UCSD-AML1 (cell line): ENCODE data around the gene CDK17.
"Not testable (repeated sequence)": the region's sequence is repeated elsewhere in the genome, so short reads cannot be mapped to it uniquely, and the experiment has no call there.

Experiments used
- DNase-seq: peaks from one replicate; lab custom pipeline; 2025; ENCODE audit not compliant: unreplicated experiment; lab: John Stamatoyannopoulos, UW

The CDK17 gene

DNA sequence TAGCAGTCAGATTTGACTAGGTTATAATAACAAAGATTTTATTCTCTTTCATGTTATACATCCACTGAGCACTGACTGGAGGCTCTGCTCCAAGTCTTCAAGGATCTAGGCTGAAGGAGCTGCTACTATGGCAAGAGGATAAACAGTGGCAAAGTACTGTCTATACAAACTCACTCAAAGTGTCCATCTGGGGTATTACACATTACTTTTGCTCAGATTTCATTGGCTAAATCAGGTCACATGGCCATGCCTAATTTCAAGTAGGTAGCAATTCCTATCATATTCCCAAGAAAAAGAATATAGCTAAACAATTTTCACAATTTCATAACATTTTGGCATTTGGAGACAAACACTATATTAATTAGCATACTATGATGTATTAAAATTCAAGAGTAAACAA lies 40.9 kb downstream of the CDK17 start:
- no peak for DNase-seq

DNA sequence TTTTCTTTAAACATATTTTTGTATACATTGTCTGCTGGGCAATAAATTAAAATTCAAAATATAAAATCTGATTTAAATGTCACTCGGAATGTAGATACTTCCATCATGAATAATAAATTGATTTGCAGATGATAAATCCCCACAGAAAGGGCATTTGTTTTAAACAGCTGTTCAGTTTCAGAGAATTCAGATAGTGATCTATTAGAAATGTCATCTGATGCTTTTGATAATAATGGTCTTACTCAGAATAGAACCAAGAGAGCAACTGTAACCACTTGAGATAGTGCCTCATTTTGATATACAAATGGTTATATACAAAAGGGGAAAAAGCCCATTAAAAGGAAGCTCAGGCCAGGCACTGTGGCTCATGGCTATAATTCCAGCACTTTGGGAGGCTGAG lies 43.4 kb downstream of the CDK17 start:
- DNase-seq: no peak

DNA sequence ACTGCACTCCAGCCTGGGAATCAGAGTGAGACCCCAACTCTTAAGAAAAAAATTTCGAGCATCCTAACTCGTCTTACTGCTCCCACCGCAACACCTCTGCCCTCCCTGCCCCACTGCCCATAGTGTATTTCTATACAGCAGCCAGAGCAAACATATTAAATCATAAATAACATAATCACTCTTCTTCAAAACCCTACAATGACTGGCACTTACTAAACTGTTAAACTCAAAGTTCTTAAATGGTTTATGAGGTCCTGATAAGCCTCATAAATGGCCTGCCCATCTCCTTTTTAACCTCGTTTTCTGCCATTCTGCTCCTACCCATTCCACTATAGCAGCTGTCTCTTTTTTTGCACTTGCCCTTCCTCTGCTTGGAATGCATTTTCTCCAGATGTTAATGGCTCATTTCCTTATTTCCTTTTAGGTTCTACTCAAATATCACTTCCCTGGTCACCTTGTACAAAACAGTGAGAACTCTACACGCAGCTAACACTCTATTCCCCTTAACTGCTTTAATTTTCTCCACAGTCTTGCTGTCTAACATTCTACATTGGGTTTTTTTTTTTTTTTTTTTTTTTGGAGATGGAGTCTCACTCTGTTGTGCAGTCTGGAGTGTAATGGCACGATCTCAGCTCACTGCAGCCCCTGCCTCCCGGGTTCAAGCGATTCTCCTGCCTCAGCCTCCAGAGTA lies 45.2 kb downstream of the CDK17 start:
- DNase-seq: no peak

DNA sequence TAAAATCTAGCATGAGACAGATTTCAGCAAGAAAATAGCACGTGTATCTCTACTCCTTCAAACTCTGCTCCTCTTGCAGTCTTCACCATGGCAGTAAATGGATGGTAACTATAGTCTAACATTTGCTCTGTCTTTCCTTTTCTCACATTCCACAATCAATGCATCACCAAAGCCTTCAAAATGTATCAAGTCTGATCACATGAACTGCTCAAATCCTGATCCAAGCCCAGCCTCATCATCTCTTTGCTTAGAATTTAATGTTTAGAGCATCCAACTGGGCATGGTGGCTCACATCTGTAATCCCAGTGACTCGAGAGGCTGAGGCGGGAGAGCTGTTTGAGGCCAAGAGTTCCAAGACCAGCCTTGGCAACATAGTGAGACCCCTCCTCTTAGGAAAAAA lies 45.9 kb downstream of the CDK17 start:
- no peak for DNase-seq

DNA sequence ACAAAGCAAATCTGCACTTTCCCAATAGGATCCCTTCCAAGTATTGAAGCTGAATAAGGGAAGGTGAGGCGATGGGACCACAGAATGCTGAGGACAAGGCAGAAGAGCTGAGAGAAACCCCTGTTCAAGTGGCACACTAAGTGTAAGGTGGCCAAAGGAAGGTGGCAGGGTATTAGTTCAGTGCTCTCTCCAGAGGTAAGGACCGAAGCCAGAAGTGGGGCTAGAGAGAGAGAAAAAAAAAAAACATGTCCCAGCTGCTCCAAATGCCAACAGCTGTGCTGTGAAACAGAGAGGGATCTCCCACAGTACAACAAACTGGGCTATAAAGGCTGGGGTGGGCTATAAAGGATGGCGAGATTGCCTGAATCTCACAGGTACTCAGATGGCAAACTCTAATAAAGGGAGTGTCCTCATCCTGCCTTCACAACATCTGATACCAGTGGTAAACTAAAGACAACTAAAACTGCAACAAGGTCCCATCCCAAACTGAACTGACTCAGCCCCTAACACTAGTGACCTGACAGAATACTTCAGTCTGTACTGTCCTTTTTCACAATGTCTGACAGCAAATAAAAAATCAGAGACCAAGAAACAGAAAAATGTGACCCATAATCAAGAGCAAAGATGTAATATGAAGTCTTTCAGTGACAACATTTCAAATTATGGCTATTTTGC lies 47.9 kb downstream of the CDK17 start:
- no peak for DNase-seq

DNA sequence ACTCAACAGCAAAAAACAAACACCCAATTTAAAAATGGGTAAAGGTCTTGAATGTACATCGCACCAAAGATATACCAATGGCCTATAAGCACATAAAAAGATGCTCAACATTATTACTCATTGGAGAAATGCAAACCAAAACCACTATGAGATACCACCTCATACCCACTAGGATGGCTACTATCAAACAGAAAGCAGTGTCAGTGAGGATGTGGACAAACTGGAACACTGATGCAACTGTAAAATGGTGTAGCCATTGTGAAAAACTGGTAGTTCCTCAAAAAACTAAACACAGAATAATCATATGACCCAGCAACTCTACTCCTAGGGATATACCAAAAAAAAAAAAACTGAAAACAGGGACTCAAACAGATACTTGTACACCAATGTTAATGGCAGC lies 49.3 kb downstream of the CDK17 start:
- no peak for DNase-seq

DNA sequence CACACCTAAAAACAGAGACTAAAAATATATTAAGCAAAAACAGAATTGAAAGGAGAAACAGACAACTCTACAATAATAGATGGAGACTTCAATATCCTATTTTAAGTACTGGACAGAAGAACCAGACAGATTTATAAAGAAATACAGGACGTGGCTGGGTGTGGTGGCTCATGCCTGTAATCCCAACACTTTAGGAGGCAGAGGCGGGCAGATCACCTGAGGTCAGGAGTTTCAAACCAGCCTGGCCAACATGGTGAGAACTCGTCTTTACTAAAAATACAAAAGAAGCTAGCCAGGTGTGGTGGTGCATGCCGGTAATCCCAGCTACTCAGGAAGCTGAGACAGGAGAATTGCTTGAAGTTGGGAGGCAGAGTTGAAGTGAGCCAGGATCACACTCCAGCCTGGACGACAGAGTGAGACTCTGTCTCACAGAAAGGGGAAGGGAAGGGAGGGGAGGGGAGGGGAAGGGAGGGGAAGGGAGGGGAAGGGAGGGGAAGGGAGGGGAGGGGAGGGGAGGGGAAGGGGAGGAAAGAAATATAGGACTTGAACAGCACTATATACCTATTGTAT lies 53.0 kb downstream of the CDK17 start:
- no peak for DNase-seq

DNA sequence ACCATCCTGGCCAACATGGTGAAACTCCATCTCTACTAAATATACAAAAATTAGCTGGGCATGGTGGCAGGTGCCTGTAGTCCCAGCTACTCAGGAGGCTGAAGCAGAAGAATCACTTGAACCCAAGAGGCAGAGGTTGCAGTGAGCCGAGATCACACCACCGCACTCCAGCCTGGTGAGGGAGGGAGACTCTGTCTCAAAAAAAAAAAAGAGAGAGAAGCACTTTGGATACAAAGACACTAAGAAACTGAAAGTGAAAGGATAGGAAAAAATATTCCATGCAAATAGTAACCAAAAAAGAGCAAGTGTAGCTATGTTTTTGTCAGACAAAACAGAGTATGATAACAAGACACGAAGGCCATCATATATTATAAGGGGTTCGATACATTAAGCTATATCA lies 53.5 kb downstream of the CDK17 start:
- DNase-seq: not testable (repeated sequence)

DNA sequence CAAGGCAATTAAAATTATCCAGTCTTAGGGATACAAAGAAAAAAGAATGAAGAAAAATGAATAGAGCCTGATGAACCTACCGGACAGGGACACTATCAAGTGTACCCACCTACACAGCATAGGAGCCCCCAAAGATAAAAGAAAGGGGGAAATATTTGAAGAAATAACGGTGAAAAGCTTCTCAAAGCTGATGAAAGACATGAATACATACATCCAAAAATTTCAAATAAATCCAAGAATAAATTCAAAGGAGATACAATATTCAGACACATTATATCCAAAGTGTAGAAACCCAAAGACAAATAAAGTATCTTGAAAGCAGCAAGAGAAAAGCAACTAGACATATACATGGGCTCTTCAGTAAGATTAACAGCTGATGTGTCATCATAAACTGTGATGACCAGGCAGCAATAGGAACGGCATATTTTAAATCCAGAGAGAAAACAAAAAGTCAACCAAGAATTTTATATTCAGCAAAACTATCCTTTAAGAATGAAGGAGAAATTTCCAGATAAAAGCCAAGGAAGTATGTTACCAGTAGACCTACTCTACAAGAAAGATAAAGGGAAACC lies 56.0 kb downstream of the CDK17 start:
- DNase-seq: no peak

DNA sequence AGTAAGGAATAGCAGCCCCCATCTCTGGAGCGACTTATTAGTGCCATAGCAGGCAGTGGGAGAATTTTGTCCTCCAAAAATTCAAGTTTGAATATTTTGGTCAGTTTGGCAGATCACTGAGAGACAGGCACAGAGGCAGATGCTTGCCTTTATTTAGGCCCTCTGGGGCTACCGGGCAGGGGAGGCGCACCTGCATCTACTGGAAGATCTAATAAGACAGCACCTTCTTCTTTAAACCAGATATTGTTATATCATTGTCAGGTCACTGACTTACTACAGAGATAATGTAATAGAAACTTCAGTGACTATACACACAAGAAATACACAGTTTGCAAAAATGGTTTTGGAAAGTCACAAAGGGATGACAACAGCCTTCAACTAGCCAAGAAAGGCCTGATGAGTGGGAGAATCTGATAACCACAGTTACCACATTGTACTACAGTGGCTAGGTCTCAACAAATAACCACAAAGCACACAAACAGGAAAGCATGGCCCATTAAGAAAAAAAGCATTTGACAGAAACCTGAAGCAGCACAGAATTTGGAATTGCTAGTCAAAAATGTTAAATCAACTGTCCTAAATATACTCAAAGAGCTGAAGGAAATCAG lies 56.8 kb downstream of the CDK17 start:
- no peak for DNase-seq

DNA sequence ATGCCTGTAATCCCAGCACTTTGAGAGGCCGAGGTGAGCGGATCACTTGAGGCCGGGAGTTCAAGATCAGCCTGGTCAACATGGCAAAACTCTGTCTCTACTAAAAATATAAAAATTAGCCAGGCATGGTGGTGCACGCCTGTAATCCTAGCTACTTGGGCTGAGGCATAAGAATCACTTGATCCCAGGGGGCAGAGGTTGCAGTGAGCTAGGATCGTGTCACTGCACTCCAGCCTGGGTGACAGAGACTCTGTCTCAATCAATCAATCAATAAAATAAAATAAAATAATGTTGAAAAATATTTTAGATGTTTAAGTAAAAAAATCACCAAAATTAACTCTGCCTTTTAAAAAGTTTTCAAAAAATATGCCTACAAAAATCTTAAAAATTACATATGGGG lies 60.6 kb downstream of the CDK17 start:
- not testable (repeated sequence) for DNase-seq

DNA sequence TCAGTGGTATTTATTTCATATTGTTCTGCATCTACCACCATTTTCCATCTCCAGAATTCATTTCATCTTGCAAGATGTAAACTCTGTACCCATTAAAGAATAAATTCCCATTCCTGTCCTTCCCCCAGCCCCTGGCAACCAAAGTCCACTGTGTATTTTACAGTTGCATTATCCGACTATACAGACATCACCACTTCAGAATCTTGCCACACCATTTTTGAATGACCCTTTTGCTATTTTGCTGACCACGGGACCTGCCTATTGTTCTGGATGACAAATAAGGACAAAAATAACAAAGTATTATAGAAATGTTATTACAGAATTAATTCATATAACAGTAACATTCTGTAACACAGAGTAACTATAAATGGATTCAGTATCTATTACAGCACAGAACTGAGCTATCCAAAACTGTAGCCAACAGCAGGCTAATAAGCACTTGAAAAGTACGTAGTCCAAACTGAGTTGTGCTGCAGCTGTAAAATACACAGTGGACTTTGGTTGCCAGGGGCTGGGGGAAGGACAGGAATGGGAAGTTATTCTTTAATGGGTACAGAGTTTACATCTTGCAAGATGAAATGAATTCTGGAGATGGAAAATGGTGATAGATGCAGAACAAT lies 61.3 kb downstream of the CDK17 start:
- DNase-seq: no peak

DNA sequence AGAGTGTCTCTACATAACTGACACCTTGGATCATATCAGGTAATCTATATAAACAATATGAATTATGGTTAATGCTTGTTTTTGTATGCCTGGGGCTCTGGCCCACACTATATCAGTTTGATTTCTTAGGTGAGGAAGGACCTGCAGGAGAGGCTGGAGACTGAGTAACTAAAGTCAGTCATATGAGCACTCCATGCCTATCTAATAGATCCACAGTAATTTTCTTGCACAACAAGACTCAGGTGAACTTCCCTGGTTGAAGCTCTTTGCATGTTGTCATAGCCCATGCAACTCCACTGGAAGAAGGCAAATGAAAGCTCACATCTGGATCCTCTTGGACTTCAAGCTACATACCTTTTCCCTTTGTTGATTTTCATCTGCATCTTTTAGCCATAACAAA lies 62.3 kb downstream of the CDK17 start:
- DNase-seq: no peak

DNA sequence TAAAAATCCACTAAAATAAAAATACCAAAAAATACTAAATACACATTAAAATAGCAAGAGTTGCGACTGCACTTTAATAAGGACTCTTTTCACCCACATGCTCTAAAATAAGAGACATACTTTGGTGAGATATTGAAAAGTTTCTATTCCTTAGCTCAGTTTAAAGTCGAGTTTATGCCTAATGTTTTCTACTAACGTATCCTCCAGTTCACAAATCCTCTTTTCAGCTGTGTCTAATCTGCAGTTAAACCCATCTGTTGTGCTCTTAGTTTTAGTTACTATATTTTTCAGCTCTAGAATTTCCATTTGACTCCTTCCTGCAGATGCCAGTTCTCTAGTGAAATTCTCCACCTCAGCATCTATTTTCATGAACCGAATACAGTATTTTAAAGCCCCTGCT lies 63.8 kb downstream of the CDK17 start:
- no peak for DNase-seq

DNA sequence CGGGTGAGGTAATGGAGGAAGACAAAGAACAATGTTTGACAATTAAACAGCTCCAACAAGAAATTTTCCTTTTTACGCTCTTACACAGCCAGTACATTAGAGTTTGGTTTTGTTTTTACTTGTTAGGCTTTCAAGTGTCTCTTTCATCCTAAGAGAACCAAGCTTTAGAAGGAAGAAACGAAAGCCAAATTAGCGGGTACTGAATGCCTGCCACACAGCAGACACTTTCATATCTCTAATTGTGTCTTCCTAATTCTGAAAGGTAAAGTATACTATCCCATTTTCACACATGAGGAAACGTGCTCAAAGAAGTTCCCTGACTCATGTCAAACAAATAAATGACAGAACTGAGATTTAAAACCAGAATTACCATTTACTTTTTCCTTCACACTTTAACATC lies 65.0 kb downstream of the CDK17 start:
- DNase-seq: no peak

DNA sequence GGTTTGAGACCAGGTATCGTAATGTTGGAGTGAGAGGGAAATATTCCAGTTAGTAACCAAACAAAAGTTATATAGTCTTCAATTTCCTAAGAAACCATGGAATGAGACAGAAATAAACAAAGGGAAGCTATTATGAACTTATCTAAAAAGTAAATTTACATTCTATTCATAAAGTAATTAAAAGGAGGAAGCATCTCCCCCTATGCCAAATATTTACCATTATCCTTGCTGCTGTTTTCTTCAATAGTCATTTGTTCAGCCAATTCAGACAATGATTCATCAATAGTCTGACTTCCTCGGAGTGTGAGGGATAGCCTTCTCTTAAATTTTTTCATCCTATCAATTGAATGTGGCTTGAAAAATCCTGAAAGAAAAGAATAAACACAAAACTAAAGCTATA lies 65.7 kb downstream of the CDK17 start:
- no peak for DNase-seq

DNA sequence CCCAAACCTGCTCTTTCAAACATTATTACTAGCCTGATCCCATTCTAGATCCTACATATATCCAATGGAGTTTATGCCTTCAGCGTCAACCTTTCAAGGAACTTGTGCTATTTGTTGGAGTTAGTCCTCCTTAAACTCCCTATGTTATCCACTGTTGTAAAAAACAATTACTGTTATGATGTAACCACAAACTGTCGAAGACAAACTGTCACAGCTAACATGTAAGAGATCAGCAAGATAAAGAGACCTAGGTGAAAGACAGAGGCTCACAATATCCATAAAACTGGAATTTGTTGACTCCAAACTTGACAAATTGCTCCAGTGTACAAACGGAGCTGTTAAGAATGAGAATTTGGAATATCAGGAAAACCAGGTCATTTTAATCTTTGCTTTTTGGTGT lies 70.7 kb downstream of the CDK17 start:
- no peak for DNase-seq

DNA sequence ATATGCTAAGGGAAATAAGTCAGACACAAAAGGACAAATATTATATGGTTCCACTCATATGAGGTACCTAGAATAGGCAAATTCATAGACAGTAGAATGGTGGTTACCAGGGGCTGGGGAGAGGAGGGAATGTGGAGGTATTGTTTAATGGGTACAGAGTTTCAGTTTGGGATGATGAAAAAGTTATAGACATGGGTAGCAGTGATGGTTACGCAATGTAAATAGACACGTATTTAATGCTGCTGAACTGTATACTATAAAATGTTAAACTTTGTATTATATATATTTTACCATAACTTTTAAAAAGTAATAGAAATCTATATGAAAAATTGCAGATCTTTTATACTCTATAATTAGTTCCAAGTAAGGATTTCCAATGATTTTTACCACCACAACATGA lies 71.2 kb downstream of the CDK17 start:
- no peak for DNase-seq

DNA sequence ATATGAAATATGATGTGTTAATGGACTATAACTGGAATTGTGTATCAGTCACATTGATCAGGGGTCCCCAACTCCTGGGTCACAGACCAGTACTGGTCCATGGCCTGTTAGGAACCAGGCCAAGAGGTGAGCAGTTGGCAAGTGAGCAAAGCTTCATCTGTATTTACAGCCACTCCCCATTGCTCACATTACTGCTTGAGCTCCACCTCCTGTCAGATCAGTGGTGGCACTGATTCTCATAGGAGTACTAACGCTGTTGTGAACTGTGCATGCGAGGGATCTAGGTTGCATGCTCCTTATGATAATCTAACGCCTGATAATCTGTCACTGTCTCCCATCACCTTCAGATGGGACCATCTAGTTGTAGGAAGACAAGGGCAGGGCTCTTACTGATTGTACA lies 72.3 kb downstream of the CDK17 start:
- no peak for DNase-seq

DNA sequence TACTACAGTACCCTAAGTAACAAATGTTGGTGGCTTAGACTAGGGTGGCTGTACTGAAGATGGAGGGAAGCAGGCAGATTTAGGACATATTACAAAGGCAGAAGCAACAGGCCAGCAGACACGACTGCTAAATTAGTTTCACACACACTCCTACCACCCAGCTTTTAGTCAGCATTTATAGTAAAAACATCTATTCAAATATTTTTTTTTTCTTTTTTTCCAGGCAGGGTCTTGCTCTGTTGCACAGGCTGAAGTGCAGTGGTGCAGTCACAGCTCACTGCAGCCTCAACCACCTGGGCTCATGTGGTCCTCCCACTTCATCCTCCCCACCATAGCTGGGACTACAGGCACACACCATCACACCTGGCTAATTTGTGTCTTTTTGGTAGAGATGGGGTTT lies 72.9 kb downstream of the CDK17 start:
- no peak for DNase-seq

DNA sequence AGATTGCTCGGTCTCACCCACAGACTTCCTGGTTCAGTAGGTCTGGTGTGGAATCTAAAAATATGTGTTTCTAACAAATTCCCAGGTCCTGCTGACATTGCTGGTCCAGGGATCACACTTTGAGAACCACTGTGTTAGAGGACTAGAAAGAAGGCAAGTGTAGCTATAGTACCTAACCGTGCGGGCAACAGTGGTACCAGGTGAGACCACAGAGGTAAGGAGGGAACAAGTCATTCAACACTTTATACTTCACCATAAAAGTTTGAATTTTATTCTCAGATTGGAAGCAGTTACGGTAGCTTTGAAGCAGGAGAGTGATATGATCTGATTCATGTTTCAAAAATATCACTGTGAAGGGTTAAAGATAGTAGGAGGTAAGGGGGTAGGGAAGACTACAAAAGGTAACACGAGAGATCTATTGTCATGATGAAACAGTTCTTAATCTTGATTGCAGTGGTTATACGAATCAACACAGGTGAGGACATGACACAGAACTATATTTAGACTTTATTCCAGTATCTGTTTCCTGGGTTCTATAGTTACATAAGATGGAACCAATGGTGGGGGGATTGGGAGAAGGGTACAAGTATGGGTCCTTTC lies 73.5 kb downstream of the CDK17 start:
- DNase-seq: no peak
